Stimulated activated CD4-positive, alpha-beta T cell treated with anti-CD3 and anti-CD28 coated beads, Interleukin-12 subunit alpha, Interleukin-12 subunit beta, amount 100 ng/mL, for 48 hours (primary cell): ENCODE measurements around the gene C1orf50.

Source experiments
- DNase-seq, 3 donors: peaks; one replicate each; pipeline ENCODE4 v3.0.0-alpha.2; 2020; ENCODE audit warnings: low read depth in 2 of 3, low spot score in 1 of 3

C1orf50 gene

GRCh38 chr1:42758641-42759040, 8.4 kb upstream of the C1orf50 start:
- DNase-seq = no peak

GRCh38 chr1:42759114-42759513, 7.9 kb upstream of the C1orf50 start:
- DNase-seq = no peak

- DNase-seq = no peak
These were observed 5.5 kb upstream of the C1orf50 start for GRCh38 chr1:42761567-42761966.

DNA sequence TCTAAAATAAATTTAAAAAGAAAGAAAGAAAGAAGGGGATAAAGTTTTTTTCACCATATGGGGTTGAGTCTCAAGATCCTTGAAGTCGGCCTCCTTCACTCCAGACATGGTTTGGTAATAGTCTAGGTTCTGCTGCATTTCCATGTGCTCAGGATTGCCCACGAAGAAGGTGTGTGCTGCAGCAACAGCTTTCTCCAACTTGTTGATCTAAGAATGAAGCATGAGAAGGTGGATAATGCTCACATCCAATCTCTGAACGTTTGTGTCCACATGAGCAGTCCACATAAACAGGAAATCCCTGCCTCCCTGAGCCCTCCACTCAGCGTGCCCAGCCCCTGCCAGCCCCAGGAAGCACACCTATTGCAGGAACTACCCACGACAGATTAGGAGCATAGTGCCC, 4.8 kb upstream of the C1orf50 start:
- no peak for DNase-seq

DNA sequence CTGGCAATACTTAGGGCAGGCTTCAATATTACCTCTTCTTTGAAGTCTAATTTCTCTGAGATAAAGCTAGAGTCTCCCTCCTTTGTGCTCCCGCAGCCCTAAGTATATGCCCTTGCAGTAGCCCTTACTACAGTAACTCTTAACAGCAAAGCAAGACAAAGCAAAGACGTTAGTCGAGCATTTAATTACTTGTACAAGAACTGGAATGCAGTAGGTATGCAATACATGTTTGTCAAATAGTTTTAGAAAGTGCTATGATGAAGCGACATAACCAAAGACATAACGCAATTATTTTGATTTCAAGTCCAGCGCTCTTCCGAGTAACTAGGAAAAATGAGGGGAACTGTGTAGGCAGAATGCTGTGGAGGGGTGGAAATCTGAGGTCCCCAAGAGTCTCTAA, 1.8 kb upstream of the C1orf50 start:
- DNase-seq = no peak

DNA sequence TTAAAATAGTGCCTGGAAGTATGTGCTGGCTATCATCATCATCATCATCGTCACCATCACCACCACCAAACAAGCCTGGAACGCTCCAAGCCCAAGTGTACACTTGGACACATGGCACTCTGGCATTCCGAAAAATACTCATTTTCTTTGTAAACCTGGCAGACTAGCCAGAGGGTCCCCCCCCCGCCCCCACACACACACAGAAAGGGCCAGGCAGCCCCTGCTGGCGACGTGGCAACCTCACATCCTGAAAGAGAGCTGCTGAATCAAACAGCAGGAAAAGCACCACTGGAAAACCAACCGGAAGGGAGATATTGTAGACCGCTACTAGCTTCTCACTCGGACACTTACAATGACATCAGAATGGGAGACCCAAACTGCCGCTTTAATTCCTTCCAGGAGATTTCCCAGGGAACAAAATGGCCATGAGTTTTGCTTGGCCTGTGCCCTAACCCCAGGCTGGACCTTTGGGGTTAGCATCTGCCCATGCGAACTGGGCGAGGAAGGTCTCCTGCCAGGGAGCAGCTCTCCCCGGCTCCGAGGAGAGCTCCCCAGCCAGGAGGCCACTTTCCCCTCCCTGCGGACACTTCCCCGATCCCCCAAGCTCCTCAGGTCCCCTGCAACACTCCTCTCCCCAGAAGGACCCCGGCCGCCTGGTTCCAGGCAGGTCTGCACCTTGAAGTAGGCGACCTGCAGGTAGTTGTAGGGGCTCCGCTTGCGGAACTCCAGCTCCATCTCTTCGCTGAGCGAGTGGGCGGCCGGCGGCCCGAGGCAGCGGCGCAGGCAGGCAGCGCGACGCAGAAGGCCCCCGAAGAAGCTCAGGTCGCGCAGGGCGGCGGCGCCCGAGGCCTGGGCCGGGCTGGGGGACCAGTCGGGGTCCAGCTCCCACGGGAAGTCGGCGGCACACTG, 963 bp upstream of the C1orf50 start:
- peak in 2 of 3 donors; percentile 21 to 38 for DNase-seq

GRCh38 chr1:42767510-42768000, 506 bp downstream of the C1orf50 start:
- no peak for DNase-seq

GRCh38 chr1:42768172-42768571, 1.1 kb downstream of the C1orf50 start:
- no peak for DNase-seq

- no peak for DNase-seq
These were observed 2.8 kb downstream of the C1orf50 start for GRCh38 chr1:42769811-42770210.

- DNase-seq = no peak
These were observed 6.4 kb downstream of the C1orf50 start for GRCh38 chr1:42773420-42773819.

- DNase-seq = no peak
These were observed 8.0 kb downstream of the C1orf50 start for GRCh38 chr1:42774928-42775526.

GRCh38 chr1:42776502-42776901, 9.5 kb downstream of the C1orf50 start:
- DNase-seq = no peak

- DNase-seq = no peak
These were observed 10.8 kb downstream of the C1orf50 start for GRCh38 chr1:42777852-42778251.

DNA sequence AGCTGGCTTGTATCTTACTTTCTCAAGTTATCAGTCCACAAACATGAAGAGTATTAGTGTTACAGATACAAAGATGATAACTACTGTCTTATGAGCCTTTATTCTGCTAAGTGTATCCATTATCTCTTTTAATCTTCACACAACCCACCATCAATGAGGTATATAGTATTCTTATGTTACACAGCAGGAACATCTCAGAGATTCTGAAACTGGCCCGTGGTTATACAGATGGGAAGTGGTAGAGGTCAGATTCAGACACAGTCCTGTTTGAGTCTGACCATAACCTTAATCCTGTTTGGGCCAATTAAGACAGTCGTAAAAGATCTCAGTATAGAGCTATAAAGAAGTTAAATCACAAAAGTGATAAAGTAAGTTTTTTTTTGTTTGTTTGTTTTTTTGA, 12.7 kb downstream of the C1orf50 start:
- DNase-seq = no peak

GRCh38 chr1:42780176-42780575, 13.1 kb downstream of the C1orf50 start:
- DNase-seq = no peak

- DNase-seq = no peak
These were observed 16.0 kb downstream of the C1orf50 start for GRCh38 chr1:42783092-42783491.

DNA sequence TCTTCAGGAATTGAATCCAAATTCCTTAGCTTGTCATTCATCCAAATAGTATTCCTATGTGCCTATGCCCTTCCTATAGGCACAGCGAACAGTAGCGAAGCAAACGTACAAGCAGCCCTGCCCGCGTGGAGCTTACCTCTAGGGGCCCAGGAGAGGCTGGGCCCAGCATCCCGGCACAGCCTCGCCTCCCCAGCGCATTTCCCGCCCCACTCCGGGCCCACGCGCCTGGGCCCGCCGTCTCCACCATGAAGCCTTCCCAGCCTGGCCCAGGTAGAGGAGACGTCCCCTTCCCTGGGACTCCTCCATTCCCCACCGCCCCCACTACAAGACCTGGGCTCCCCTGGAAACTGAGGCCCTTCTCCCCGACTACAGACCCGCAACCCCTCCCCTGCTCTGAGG, 17.5 kb downstream of the C1orf50 start:
- DNase-seq = no peak

GRCh38 chr1:42784946-42785693, 18.1 kb downstream of the C1orf50 start, which contains the start of gene TMEM269:
Gene TMEM269, plus strand, starts transcription at chr1:42784991. Its CDS starts 4,903 bp downstream, at chr1:42789894.
- peak in 1 of 3 donors; percentile 17 for DNase-seq

- no peak for DNase-seq
These were observed 19.0 kb downstream of the C1orf50 start for GRCh38 chr1:42786097-42786496.

DNA sequence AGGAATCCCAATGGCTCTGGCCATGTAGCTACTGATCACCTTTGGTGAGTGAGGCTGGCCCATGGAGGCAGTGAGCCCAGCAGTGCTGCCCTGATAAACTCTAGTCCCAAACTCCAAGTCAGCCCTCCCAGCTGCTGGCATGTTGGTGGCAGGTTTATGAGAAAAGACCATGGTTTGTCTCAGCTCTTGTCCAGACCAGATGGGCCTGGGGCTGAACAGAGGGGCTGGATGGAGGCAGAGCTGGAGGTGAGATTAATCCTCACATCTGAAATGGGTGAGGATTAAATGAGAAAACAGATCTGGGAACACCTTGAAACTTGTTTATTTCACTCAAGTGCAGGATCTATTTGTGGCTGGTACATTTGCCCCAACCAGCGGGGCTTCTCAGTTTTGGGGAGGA, 21.0 kb downstream of the C1orf50 start:
- DNase-seq = no peak

- DNase-seq = no peak
These were observed 26.8 kb downstream of the C1orf50 start for GRCh38 chr1:42793824-42794223.

GRCh38 chr1:42797414-42797813, 30.4 kb downstream of the C1orf50 start:
- DNase-seq = no peak
